HG03175 (cell line): ENCODE measurements around the gene FBXL17.

Experiments used
- ATAC-seq: cut with Tn5 transposase; IDR thresholded peaks from one replicate; pipeline ENCODE4 v1.9.1; 2021; ENCODE audit warnings: mild to moderate bottlenecking, moderate library complexity; ENCODE audit not compliant: unreplicated experiment

Gene FBXL17

DNA sequence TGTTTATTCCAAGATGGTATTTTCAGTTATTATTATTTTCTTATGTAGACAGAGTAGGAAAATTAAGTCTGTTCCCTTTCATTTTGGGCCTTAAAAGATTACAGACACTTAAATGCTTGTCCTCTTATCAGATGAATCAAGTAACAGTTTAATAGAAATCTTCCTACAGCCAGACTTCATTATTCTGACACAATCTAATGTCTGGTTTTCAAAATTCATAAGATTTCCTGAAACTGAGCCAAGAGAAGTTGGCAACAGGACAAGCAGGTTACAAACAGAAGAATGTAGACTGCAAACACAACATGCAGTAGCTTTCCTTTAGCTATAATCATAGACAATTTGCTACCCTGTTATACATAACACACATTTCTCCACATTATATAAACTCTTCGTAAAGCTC is 130.5 kb downstream of the FBXL17 start:
- no peak for ATAC-seq

DNA sequence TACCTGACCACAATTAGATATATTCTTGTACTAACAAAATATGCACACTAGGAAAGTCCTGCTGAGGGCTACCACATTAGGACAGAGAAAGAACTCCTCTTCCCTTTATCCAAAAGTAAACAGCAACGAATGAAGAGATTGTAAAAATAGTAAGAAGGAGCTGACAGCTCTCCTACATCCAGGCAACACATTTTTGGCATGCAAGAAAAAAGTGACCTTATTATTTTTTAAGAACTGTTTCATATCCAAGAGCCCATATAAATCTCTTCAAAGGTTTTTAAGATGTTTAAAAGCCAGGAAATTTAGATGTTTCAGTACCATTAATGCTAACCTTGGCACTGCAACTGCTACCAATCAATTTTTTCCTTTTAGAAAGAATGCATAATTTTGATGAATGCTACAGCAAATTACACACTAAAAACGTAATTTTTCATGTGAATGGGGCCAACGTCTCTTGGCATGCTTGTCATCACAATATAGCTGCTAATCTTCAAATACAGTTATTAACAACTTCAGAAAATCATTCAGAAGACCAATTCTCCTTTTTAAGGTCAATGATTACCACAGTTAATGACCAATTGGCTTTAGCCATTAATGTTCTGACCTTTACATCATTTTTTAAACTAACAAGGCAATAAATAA is 132.0 kb downstream of the FBXL17 start:
- no peak for ATAC-seq

DNA sequence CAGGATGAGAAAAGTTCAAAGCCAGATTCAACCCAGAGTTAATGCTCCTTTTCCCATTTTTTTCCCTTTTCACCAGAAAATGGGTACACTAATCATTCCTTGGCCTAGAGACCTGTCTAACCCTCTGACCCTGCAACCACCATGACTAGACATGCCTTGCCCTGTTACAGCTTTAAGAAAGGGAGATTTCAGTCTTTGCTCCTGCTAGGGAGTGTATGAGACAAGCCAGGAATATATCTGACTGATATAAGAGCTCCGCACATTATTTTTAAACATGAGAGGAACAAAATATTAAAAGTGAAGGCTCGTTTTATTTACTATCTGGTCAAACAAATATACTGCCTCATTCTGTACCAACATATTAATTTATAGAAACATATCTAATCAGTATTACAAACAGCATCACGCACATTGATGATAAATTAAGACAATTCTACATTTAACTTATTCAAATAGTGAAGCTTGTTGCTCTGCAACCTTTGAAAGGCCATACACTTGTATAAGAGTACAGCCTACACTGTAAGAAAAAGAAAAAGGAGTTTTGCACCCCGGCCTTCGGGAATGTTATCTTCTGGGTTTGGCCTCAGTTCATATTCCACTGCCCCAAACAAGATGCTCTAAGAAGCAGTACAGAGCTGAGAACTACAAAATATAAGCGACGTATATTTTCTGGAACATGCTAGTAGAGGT is 132.7 kb downstream of the FBXL17 start:
- ATAC-seq, result no peak

DNA sequence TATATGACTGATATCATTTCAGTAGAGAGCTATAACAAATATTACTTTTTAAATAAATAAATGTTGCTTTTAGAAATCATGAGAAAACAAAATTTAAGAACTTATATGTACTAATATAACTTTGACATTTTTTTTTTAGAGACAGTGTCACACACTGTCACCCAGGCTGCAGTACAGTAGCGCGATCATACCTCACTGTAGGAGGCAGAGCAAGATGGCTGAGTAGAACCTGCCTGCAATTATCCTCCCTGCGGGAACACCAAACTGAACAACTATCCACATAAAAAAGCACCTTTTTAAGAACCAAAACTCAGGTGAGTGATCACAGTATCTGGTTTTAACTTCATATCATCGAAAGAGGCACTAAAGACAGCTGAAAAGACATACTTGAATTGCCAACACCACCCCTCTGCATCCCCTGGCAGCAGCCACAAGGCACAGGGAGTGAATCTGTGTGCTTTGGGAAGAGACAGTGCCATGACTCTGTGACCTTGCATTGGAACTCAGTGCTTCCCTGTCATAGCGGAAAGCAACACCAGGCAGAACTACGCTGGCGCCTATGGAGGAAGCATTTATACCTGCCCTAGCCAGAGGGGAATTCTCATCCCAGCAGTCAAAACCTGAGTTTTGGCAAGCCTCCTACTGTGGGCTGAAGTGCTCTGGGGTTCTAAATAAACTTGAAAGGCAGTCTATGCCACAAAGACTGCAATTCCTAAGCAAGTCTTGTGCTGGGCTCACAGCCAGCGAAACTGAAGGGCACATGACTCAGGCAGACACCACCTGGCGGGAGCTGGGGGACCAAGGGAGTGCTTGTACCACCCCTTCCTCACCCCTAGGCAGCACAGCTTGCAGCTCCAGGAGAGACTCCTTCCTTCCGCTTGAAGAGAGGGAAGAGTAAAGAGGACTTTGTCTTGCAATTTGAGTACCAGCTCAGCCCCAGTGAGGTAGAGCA is 142.7 kb downstream of the FBXL17 start:
- no peak for ATAC-seq

- ATAC-seq, result no peak
Measured at GRCh38 chr5:108238461-108238860, 143.4 kb downstream of the FBXL17 start.

DNA sequence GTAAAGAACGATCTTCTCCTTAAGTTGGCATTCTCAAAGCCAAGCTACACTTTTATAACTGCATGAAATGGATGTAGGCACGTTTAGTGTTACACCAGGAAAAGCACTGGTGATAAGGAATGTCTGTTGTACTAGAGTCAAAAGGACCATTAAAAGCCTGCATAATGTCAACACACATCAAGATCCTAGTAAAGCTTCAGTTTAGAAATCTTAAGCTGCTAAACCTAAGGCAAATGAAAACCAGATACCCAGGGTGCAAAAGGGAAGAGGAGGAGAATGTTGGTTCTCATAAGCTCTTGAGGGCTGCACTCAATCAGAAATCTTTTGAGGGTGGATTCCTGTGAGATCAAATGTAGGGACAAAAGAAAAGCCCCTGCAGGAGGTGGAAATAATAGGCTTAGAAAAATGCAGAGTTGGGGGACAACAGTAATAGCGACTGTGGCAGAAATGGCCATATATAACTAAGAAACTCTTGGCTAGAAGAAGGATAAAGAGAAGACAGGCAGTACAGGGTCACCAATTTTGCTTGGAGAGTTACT is 148.2 kb downstream of the FBXL17 start:
- no peak for ATAC-seq

DNA sequence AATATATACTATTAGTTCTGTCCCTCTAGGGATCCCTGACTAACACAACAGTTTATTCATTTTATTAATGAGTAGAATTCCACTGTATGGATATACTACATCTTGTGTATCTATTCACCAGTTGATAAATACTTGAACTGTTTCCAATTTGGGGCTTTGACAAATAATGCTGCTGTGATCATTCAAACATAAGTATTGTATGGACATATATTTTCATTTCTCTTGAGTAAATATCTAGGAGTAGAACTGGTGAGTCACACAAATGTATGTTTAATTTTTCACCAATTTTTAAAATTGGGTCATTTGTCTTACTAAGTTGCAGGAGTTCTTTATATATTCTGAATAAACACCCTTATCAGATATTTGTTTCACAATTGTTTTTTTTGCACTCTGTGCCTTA is 149.1 kb downstream of the FBXL17 start:
- ATAC-seq, result no peak

DNA sequence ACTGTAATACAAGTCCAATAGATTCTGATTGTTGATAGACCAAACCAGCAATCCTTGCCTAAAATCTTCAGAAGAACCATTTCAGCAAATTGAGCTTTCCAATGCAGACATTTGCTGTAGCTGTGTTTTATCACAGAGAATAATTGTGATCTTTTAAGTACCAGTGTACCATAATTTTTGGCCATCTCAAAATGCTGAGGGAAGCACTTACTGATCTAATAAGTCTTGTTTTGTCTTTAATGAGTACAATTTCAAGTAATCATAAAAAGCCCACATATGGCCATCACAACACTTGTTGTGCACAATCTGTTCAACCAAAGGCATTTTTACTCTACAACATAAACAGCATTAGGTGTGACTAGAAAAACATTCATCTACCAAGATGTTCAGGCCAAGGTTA is 159.9 kb downstream of the FBXL17 start:
- no peak for ATAC-seq

DNA sequence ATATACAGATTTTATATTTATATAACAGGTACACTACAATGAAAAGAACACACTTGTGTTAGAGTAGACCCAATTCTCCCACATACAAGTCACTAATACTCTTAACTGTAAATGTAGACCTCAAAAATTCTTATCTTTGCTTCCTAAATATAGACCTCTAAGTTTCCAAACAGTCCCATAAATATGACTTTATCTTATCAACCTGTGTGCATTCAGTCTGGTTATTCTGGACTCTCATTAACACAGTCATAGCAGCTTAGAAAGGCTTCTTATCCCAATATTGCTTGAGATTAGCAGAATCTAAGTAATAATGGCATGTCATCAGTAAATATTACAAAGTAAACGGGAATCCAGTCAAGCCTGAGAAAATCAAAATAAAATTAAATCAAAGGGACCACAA is 161.1 kb downstream of the FBXL17 start:
- ATAC-seq, result no peak

GRCh38 chr5:108216890-108217289 is 165.0 kb downstream of the FBXL17 start:
- ATAC-seq, result no peak

DNA sequence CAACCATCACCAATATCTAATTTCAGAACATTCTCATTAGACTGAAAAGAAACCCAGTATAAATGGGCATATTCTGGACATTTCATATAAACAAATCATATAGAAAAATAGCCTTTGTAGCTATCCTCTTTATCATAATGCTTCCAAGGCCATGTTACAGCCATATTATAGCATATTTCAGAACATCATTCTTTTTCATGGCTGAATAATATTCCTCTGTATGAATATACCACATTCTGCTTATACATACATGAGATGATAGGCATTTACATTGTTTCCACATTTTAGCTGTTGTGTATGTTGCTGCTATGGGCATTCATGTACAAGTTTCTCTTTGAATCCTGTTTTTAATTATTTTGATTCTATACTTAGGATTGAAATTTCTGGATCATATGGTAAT is 167.0 kb downstream of the FBXL17 start:
- no peak for ATAC-seq

DNA sequence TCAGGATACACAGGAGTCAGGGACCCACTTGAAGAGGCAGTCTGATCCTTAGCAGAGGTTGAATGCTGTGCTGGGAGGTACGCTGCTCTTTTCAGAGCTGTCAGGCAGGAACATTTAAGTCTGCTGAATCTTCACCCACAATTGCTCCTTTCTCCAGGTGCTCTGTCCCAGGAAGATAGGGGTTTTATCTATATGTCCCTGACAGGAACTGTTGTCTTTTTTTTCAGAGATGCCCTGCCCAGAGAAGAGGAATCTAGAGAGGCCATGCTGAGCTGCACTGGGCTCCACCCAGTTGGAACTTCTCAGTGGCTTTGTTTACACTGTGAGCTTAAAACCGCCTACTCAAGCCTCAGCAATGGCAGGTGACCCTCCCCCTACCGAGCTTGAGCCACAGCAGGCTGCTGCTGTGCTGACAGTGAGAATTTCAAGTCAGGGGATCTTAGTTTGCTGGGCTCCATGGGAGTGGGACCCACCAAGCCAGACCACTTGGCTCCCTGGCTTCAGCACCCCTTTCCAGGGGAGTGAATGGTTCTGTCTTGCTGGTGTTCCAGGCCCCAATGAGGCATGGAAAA is 169.0 kb downstream of the FBXL17 start:
- ATAC-seq, result no peak

DNA sequence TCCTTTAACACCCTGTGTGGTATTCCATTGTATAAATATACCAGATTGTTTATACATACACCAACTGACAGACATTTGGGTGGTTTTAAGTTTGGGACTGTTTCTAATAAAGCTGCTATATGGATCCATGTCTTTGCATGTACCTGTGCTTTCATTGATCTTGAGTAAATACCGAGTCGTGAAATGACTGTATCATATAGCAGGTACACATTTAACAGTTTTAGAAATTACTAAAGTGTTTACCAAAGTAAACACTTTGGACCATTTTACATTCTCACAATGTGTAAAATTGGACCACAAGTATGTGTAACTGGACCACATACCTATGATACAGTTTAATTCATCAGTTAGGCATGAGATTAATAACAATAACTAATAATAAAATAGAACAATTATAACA is 175.2 kb downstream of the FBXL17 start:
- ATAC-seq, result no peak

GRCh38 chr5:108201721-108202120 is 180.2 kb downstream of the FBXL17 start:
- ATAC-seq, result no peak

- no peak for ATAC-seq
Measured at GRCh38 chr5:108196276-108196675, 185.6 kb downstream of the FBXL17 start.

- ATAC-seq, result no peak
Measured at GRCh38 chr5:108193021-108193795, 188.7 kb downstream of the FBXL17 start.

DNA sequence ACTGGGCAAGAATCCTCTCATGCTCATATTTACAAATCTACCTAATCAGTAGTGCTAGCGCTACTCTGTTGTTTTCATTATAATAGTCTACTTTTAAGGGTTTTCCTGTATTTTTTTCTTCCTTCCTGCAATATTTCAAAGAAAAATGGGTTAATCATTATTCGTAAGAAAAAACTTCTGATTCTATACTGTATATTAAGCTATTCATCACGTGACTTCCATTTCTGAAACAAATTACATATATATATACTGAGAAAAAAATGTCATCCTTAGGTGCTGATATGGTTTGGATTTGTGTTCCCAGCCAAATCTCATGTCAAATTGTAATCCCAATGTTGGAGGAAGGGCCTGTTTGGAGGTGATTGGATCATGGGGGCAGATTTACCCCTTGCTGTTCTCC is 197.0 kb downstream of the FBXL17 start:
- ATAC-seq, result no peak

DNA sequence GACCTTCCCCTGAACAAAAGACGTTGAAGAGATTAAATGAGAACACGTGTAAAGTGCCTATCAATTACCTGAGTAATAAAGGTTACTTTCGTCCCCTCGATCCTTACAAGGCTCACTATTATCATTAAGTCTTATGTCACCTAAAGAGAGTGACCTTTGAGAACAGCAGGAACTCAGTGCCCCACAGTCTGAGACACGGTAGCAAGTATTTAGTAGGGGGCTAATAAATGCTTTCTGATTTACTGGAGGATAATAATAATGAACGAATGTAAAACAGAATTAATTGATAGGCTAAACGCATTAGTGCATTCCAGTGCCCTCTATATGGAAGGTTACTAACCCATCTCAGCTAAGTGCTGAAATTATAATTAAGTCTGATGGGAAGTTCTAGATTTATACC is 199.9 kb downstream of the FBXL17 start:
- no peak for ATAC-seq

DNA sequence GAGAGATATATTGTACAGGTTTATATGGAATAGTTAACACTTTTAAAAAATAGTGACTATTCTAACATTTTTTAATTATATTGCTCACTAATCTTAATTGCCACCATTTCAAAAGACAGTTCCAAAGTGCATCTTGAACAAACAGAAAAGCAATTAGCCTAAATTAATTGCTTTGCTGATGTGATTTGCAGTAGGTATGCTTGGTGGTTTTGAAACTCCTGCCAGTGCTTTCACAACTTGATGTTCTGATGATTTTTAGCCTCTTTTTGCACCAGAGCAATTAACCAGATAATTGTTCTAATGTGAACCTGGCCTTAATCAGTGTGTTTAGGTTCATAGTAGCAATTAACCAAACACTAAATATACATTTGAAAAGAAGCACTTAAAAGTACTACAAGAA is 207.6 kb downstream of the FBXL17 start:
- no peak for ATAC-seq

DNA sequence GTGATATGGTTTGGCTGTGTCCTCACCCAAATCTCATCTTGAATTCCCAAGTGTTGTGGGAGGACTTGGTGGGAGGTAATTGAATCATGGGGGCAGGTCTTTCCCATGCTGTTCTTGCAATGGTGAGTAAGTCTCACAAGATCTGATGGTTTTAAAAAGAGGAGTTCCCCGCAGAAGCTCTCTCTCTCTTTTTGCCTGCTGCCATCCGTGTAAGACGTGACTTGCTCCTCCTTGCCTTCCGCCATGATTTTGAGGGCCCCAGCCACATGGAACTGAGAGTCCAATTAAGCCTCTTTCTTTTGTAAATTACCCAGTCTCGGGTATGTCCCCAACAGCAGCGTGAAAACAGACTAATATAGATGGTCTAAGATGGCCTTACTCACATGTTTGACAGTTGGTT is 210.1 kb downstream of the FBXL17 start:
- no peak for ATAC-seq
